CD4-positive, alpha-beta T cell treated with Interleukin-15 for 4 hours (primary cell): ENCODE measurements around the gene SYT2.

ENCODE experiments used
- DNase-seq: peaks from one replicate; pipeline ENCODE4 v3.0.0-alpha.2; 2020; ENCODE audit warnings: low spot score

SYT2 gene

DNA sequence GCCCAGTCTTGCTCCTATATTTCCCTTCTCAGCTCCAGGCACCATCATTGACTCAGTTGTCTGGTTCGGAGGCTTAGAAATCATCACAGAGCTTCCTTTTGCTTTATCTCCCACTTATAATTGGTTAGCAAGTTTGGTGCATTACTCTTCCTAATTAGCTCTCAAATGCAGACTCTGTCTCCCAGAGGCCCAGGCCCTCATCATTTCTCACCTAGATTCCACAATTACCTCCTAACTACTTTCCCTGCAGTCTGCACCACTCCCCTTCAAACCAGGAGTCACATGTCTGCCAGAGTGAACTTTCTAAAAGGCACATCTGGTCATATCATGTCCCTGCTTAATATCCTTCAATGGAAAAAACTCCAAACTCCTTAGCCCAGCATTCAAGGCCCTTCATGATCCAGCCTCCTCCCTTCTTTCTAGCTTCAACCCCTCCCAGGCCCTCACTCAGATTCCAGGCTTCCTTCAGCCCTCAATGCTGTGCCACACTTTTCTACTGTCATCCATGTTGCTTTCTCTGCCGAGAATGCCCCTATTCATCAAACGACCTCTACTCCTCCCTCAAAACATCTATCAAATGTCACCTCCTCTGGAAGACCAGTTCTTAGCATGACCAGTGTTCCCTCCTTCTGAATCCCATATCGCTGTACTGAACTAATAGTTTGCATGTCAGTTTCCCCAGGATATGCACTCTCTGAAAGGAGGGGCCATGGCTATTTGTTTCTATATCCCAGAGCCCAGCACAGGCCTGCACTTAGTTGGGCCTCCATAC lies 30.7 kb downstream of the SYT2 start:
- DNase-seq = no peak

DNA sequence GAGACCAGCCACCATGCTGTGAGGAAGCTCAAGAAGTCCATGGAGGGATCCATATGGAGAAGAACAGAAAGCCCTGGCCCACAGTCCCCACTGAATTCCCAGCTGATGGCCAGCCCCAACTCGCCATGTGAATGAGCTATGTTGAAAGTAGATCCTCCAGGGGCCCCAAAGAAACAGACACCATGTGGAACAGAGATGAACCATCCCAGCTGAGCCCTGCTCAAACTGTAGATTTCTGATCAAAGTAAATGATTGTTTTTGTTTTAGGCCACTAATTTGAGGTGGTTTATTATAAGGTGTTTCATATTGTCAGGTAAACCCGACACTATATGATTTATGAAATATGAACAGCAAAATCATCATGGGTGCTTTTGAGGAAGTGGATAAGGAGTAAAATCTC lies 32.8 kb downstream of the SYT2 start:
- DNase-seq = no peak

GRCh38 chr1:202673531-202673930 lies 36.7 kb downstream of the SYT2 start:
- DNase-seq = no peak

DNA sequence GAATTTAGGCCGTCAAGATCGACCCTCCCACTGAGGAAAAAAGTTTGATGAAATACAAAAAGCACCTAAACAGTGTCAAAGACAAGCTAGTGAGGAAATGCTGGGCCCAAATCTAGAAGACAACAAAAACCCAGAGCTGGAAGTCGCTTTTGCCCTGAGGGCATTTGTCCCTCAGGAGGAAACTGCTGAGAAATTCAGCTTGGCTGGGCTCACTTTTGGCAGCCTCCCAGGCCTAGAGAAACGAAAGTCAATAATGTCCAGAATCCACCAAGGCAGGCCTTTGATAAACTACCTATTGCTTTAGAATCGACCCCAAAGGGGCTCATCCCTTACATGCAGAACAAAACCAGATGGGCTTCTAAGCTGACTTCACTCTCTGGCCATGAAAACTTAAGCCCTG lies 38.9 kb downstream of the SYT2 start:
- no peak for DNase-seq

DNA sequence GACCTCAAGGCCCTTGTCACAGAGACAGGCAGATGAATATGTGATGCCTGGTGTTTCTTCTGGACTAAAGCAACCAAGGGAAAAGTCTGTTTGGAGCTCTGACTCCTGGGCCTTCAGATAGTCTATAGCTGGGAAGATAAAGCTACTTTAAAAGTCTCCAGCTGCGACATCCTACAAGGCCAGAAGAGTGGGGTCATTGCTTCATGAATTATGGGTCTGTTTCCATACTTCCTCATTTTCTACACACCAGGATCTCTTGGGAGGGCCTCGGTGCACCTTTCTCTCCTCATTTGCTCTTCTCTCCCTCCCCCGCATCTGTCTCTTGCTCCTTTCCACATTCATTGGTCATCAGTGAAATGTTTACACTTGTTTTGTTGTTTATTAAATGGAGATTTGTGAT lies 44.8 kb downstream of the SYT2 start:
- DNase-seq = no peak

DNA sequence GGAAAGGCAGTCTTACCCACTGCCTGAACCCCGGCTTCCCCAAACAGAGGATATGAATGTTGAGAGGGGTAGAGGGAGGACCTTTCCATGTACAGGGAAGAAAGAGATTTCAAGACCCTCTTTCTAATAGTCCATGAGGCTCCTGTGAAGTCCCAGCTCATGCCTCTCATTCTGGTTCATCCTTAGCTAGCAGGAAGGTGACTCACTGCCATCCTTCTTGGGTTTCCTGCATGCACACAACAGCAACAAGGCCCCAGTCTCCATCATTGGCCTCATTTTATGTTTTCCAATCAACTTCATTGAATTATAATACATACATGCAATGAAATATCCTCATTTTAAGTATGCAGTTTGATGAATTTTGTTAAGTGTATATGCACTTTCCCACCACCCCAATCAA lies 46.2 kb downstream of the SYT2 start:
- DNase-seq = no peak

DNA sequence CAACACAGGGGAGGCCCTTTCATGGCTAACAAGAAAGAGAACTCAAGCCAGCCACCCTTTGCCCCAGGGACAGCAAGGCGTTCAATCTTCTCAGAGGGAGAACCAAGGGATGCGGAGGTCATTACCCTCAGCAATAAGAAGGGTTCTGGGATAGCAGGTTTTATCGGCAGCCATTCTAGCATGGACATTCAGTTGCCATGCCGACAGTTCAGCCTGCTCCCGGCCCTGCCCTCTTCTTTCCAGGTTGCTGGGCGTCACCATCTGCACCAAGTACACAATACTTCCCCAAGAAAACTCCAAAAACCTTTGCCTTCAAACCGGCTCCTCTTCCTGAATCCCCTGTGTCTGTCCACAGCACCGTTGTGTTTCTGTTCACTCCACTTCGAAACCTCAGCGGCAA lies 47.1 kb downstream of the SYT2 start:
- DNase-seq = no peak

DNA sequence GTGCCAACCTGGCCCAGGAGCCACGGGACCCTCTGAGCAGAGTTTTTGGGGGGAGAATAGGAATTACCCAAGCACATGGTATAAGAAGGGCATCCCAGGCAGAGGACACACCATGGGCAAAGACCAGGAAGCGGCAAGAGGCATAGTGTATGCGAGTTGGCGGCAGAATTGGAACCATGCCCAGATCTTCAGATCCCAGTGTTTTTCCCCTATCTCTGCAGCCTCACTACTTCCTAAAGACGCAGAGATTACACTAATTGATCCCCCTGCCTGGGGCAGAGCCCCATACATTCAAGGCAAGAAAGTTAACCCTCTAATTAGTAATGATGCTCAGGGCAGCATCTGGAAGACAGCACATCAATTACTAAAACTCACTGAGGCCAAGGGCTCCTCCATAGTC lies 48.2 kb downstream of the SYT2 start:
- DNase-seq = no peak

GRCh38 chr1:202661136-202661845 lies 49.0 kb downstream of the SYT2 start:
- DNase-seq = no peak

DNA sequence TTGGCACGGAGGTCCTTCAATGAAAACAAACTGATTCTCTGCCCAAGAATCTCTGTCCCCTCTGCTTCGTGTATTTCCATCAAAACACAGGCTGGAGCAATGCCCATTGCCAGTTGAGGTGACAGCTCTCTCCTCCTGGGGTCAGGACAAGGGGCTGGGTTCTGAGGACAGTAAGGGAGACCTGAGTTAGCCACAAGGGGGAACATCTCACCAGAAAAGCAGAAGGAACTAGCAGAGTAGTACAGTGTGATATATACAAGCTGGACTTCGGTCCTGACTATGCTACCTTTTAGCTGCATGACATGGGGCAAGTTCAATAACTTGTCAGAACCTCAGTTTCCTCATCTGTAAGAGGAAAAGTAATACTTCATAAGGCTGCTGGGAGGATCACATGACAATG lies 50.3 kb downstream of the SYT2 start:
- DNase-seq = no peak

GRCh38 chr1:202659541-202659940 lies 50.7 kb downstream of the SYT2 start:
- no peak for DNase-seq

DNA sequence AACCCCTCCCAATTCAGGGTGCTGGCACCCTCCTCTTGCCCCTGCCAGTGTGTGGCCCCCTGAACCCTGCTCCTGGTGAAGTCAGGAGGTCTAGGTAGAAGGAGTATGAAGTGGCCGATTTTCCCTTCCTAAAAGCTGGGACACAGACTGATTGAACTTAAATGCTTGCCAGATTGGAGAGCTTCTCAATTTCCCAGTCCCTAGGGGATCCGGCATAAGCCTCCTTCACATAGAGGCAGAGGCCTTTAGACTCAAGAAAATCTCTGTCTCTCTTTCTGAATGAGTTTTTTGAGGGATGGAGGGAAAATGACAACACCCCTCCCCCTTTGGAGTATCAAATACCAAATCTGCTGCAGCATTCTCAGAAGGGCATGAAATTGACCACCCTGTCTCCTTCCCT lies 51.5 kb downstream of the SYT2 start:
- no peak for DNase-seq

DNA sequence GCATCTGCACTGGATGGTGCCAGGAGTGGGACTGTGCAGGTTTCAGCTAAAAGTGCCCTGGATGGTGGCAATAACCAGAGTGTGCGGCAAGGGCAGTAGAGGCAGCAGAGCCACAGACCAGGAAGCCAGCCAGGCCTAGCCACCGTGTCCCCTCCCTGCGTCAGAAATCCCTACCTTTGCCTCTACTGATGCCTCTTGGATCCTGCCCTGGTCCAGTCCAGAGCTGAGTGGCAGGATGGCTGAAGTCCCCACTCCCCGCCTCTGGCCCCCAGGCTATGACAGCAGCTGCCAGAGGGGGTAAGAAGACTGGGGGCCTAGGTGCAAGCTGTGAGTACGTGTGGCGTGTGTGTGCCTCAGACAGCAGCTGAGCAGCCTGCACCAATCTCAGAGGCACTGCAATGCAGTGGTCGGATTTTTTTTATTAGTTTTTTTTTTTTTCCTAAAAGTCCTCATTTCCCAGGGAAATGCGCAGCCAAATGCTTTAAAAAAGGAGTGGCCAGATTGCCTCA lies 51.9 kb downstream of the SYT2 start:
- no peak for DNase-seq

DNA sequence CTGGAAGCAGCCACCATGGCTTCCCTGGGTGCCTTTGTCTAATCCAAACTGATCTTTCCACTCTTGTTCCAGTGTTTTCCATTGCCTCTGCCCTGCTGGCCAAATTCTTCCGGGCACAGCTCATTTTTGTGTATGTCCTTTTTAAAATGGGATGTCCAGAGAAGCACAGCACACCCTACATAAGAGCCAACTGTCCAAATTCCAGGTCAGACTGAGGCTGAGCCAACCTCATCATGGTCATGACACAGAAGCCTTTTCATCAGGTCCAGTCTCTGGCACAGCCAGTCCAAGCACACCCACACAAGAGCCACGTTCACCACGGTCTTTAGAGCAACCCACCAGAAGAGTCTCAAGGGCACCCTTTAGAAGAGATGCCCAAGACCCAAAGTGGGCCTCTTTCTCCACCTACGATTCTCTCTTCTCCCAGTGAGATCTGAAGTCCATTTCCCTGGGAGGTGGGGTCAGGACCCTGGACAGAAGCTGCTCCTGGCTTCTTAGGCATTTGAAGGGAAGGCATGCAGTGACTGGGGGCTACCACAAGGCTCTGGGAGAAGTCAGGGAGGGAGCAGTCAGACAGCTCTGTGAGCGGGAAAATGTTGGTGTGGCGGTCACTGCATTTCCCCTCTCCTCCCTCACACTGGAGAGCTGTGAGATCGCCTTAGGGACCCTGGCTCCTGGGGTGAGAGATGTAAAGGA lies 53.2 kb downstream of the SYT2 start:
- DNase-seq = no peak

DNA sequence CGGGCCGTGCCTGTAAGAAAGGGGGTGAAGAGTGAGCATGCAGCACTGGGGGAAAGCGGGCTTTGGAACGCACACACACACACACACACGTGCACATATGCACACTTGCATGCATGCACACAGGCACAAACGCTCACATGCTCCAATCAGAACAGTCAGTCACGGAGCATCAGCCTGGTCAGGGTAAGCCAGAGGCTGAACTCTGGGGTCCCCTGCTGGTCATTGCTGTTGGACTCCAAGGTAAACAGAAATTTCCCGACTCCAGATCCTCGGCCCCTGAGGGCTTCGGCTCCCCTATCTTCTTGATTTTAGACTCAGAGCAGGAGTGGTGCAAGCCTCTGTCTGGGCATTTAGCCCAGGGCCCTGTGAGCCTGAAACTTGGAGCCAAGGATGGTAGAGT lies 54.2 kb downstream of the SYT2 start:
- DNase-seq = no peak

DNA sequence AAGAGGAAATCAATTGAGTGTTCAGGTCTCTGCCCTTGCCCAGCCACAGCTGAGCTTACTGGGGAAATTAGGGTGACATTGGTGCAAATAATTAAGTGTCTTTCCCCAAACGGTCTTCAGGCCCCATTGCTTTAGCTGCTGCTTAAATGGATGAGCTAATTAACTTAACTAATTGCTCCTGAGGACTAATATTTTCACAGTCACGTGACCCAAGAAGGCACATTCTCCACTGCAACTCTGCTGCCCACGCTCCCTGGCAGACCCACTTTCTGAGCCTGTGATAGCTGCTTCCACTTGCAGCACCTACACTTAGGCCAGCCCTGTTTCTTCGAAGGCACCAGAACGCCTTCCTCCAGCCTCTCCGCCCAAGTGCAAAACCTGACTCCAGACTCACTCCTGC lies 56.2 kb downstream of the SYT2 start:
- no peak for DNase-seq

- DNase-seq = no peak
These were observed 60.5 kb downstream of the SYT2 start for GRCh38 chr1:202649553-202650392.

DNA sequence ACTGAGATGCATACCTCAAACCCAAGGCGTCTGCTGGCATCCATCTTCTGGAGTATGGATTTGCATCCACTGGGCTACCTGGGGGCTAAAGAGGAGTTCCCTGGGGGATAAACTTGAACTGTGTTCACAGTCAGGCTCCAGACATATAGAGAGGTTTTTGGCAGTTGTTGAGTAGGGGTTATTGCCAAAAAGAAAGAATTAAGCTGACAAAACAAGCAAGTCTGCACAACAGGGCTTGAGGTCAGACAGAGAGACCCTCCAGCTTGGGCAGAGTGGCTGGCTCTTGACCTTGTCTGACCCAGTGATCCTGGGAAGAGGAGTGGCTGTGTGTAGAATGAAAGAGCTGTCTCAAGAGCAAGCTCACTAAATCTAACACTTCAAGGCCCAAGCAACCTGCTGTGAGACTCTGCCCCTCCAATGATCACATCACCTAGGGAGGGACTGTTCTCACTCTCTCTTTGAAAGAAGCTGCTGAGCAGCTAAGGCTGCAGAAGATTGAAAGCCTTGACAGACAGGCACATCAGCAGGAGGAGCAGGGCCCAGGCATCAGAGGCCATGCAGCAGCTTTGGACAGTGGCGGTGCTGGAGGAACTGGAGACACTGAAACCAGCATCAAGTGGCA lies 61.5 kb downstream of the SYT2 start:
- no peak for DNase-seq

GRCh38 chr1:202645097-202645476 lies 65.2 kb downstream of the SYT2 start:
- no peak for DNase-seq

GRCh38 chr1:202644219-202645096 lies 65.8 kb downstream of the SYT2 start:
- DNase-seq = no peak
